Measurements from ENCODE around the gene ITGB4.

DNA sequence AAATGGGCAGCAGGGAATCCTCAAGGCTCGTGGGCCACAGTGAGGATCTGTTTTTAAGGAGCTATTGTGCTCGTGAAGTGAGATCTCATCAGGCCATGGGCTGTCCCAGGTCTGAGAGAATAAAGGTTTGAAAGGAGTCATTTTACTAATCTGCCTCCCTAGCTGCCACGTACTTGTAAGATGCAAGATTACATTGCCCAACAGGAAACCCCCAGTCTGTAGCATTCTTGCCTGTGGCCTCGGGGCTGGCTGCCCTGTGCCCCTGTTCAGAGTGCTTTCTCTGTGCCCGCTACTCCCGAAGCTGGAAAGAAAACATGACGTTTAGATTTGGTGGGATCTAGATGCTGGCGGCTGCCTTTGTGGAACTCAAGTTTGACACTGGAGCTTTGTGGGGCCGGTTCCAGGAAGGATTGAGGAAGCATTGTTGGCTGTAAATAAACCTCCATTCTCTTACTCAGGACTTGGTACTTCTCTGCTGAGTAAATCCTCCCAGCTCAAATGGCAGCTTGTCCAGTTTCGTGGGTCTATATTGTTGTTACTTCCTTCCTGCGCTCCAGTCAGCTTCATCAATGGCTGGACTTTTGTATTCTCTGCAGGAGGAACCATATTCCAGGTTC lies 32.9 kb upstream of the ITGB4 start:
- TF ChIP-seq, protein P1, sequence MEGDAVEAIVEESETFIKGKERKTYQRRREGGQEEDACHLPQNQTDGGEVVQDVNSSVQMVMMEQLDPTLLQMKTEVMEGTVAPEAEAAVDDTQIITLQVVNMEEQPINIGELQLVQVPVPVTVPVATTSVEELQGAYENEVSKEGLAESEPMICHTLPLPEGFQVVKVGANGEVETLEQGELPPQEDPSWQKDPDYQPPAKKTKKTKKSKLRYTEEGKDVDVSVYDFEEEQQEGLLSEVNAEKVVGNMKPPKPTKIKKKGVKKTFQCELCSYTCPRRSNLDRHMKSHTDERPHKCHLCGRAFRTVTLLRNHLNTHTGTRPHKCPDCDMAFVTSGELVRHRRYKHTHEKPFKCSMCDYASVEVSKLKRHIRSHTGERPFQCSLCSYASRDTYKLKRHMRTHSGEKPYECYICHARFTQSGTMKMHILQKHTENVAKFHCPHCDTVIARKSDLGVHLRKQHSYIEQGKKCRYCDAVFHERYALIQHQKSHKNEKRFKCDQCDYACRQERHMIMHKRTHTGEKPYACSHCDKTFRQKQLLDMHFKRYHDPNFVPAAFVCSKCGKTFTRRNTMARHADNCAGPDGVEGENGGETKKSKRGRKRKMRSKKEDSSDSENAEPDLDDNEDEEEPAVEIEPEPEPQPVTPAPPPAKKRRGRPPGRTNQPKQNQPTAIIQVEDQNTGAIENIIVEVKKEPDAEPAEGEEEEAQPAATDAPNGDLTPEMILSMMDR (IDR thresholded peaks at IDR 0.05), result no peak
- no peak for TF ChIP-seq POLR2A (IDR thresholded peaks at IDR 0.05)

Measured in gastroesophageal sphincter (tissue), 3 donors.